Caki2 (cell line): ENCODE results near the gene HUS1. TPM values are rescaled to one million over a fixed set of nuclear protein-coding genes. Genes with fewer than 3 reads are reported as not detected.
"Not testable (repeated sequence)": the region's sequence is repeated elsewhere in the genome, so short reads cannot be mapped to it uniquely, and the experiment has no call there.

Experiments
- DNase-seq: peaks from one replicate; pipeline ENCODE4 v3.0.0-alpha.2; 2015; ENCODE audit warnings: low read depth
- in situ Hi-C: cut with HindIII; loops from 2 replicates; pipeline ENCODE4 v1.10.0; 2016; ENCODE audit warnings: low sequenced_read_pairs, low pct_unique_long_range_greater_than_20kb, mixed read lengths
- total RNA-seq: library from RNA; depleted of rRNA; stranded (reverse); fragments of >200 nt; shearing (Covaris generic); gene quantifications from 2 replicates; pipeline ENCODE4 v1.2.3, GENCODE V29; 2014; ENCODE audit warnings: low replicate concordance; rRNA removed

HUS1 gene
- 5.1 and 8.7 TPM in 2 replicates for total RNA-seq

- peak; percentile 82 for DNase-seq
- in situ Hi-C loops, result no loop called here
Observed at GRCh38 chr7:47979145-47979831, at the start of gene HUS1. HUS1 (minus strand) TSS chr7:47979615; CDS start chr7:47979519, 96 bp downstream.

- DNase-seq, result no peak
- in situ Hi-C loops, result no loop called here
Observed at GRCh38 chr7:48028938-48029337, 49.5 kb upstream of the HUS1 start, which contains the start of gene SUN3. SUN3 (minus strand) TSS chr7:48029107; CDS start chr7:48028938, 169 bp downstream.

- peak; percentile 17 for DNase-seq
- in situ Hi-C loops, result no loop called here
Observed at GRCh38 chr7:48025624-48026023, 46.2 kb upstream of the HUS1 start.

- in situ Hi-C loops, result no loop called here
- no peak for DNase-seq
Observed at GRCh38 chr7:48017674-48018073, 38.3 kb upstream of the HUS1 start.

GRCh38 chr7:48016641-48017040 is 37.2 kb upstream of the HUS1 start:
- in situ Hi-C loops, result no loop called here

GRCh38 chr7:48011951-48012350 is 32.5 kb upstream of the HUS1 start:
- no peak for DNase-seq

More at GRCh38 chr7:48016641-48017040, 37.2 kb upstream of the HUS1 start:
- DNase-seq, result no peak

GRCh38 chr7:48011323-48011722 is 31.9 kb upstream of the HUS1 start:
- in situ Hi-C loops, result no loop called here
- DNase-seq, result no peak

More at GRCh38 chr7:48011951-48012350, 32.5 kb upstream of the HUS1 start:
- in situ Hi-C loops, result no loop called here

GRCh38 chr7:48009954-48010353 is 30.5 kb upstream of the HUS1 start:
- DNase-seq, result no peak
- in situ Hi-C loops, result no loop called here

GRCh38 chr7:48009257-48009656 is 29.8 kb upstream of the HUS1 start:
- in situ Hi-C loops, result no loop called here
- DNase-seq, result no peak

GRCh38 chr7:48006866-48007265 is 27.5 kb upstream of the HUS1 start:
- DNase-seq, result no peak
- in situ Hi-C loops, result no loop called here

GRCh38 chr7:48004638-48005037 is 25.2 kb upstream of the HUS1 start:
- DNase-seq, result no peak
- in situ Hi-C loops, result no loop called here

GRCh38 chr7:48004032-48004431 is 24.6 kb upstream of the HUS1 start:
- in situ Hi-C loops, result no loop called here

GRCh38 chr7:48000164-48000563 is 20.7 kb upstream of the HUS1 start:
- in situ Hi-C loops, result not testable (repeated sequence)
- DNase-seq, result peak; percentile 13

More at GRCh38 chr7:48004032-48004431, 24.6 kb upstream of the HUS1 start:
- DNase-seq, result no peak

- in situ Hi-C loops, result no loop called here
- DNase-seq, result no peak
Observed at GRCh38 chr7:47999413-47999812, 20.0 kb upstream of the HUS1 start.

- no peak for DNase-seq
- in situ Hi-C loops, result no loop called here
Observed at GRCh38 chr7:47992446-47992845, 13.0 kb upstream of the HUS1 start.

- DNase-seq, result peak; percentile 86
Observed at GRCh38 chr7:47991741-47992311, 12.4 kb upstream of the HUS1 start.

GRCh38 chr7:47991270-47991669 is 11.9 kb upstream of the HUS1 start:
- DNase-seq, result no peak
- in situ Hi-C loops, result no loop called here

More at GRCh38 chr7:47991741-47992311, 12.4 kb upstream of the HUS1 start:
- in situ Hi-C loops, result no loop called here

- in situ Hi-C loops, result no loop called here
- no peak for DNase-seq
Observed at GRCh38 chr7:47990592-47990991, 11.2 kb upstream of the HUS1 start.

GRCh38 chr7:47989607-47990400 is 10.4 kb upstream of the HUS1 start:
- peak; percentile 12 for DNase-seq
- in situ Hi-C loops, result not testable (repeated sequence)
